Activated T-cell treated with anti-CD3 and anti-CD28 coated beads, Interleukin-2, amount 50 U/mL, for 72 hours (primary cell): ENCODE measurements around the gene HDHD5. TPM values are rescaled to one million over a fixed set of nuclear protein-coding genes. Genes with fewer than 3 reads are reported as not detected.
A peak's percentile ranks its signal among the peaks of the same experiment; 100 is the strongest.
"Not testable (repeated sequence)": the region's sequence is repeated elsewhere in the genome, so short reads cannot be mapped to it uniquely, and the experiment has no call there.

Experiments
- ATAC-seq, 2 donors: fragments of 150-1000 bp; cut with Tn5 transposase; replicated peaks in 1 of 2; 2 replicates each; pipeline ENCODE4 v1.10.0; 2021; ENCODE audit warnings: moderate library complexity in 2 of 2, mild to moderate bottlenecking in 1 of 2
- DNase-seq, 2 donors: peaks; one replicate each; pipeline ENCODE4 v3.0.0; 2021 to 2022; ENCODE audit warnings: mixed read lengths in 1 of 2
- H3K27ac Mint-ChIP-seq: one replicate; pipeline ENCODE4 v1.8.0; 2022; ENCODE audit warnings: mild to moderate bottlenecking, moderate library complexity, mixed read lengths
- H3K27me3 Mint-ChIP-seq: one replicate; pipeline ENCODE4 v1.8.0; 2022; ENCODE audit warnings: low read depth, mixed read lengths
- H3K36me3 Mint-ChIP-seq, 2 donors: one replicate each; pipeline ENCODE4 v1.8.0; 2022; ENCODE audit warnings: mixed read lengths in 2 of 2, mild to moderate bottlenecking in 1 of 2; ENCODE audit not compliant: insufficient read depth in 2 of 2
- H3K4me1 Mint-ChIP-seq: one replicate; pipeline ENCODE4 v1.8.0; 2022; ENCODE audit warnings: low read depth, mixed read lengths
- H3K4me3 Mint-ChIP-seq, 2 donors: one replicate each; pipeline ENCODE4 v1.8.0; 2022; ENCODE audit warnings: mild to moderate bottlenecking in 2 of 2, mixed read lengths in 2 of 2, moderate library complexity in 2 of 2
- H3K9me3 Mint-ChIP-seq, 2 donors: one replicate each; pipeline ENCODE4 v1.8.0; 2022; ENCODE audit warnings: mixed read lengths in 2 of 2
- total RNA-seq, 2 donors: library from RNA; stranded (reverse); gene quantifications; one replicate each; pipeline ENCODE4 v1.2.3, GENCODE V29; 2022

Gene HDHD5
- total RNA-seq, 2 donors from 2014 or later: 23.5 to 26.1 TPM

DNA sequence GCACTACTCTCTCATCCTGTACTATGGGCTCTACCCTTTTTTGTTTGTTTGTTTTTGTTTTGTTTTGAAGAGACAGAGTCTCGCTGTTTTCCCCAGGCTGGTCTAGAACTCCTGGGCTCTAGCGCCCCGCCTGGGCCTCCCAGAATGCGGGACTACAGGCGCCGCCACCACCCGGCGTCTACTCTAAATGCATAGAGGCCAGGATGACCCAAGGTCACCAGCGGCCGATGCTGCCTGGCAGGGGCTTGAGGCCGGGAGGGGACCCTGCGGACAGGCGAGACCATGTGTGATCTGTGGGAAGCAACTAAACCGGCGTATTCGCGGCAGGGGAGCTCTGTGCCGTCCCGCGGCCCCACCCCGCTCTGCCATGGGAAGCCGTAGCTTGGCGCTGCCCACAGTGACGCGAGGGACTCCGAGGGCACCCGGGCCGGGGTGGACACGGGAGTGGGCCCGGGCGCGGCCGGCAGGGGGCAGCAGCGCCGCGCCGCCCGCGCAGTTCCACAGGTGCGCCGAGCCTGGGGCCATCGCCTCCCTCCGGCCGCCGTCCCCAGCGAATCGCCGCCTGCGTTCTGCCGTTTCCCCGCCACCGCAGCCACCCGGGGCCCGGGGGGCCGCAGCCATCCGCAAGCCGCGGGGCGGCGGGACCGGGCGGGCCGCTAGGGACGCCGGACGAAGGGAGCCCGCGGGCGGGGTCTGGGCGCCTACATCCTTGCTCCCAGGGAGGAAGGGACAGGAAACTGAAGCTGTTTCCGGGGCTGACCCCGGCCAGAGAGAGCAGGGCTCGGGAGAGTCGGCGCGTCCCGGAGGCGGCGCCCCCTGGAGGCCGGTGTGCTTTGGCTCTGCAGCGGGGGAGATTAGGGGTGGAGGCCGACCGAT is 12.3 kb upstream of the HDHD5 start:
- H3K4me3 Mint-ChIP-seq: peak overlapping the region; percentile 76 to 90
- DNase-seq: peak; percentile 90 to 93
- ATAC-seq: peak; percentile 95 to 97
- no peaks in the 10 kb centered on the region for H3K9me3 Mint-ChIP-seq
- peaks cover 10% of the 10 kb centered on the region for H3K4me1 Mint-ChIP-seq
- H3K27ac Mint-ChIP-seq: peak overlapping the region; percentile 58
- no peaks in the 10 kb centered on the region for H3K36me3 Mint-ChIP-seq
- no peaks in the 10 kb centered on the region for H3K27me3 Mint-ChIP-seq

- no peak for DNase-seq
- Mint-ChIP-seq H3K4me3 (no peak overlapping the region), H3K36me3 (no peaks in the 10 kb centered on the region)
These were observed 8.4 kb upstream of the HDHD5 start for GRCh38 chr22:17167486-17167885.

GRCh38 chr22:17164392-17165024 is 5.4 kb upstream of the HDHD5 start:
- Mint-ChIP-seq H3K4me3 (no peak overlapping the region), H3K4me1 (peaks cover 6% of the 10 kb centered on the region), H3K9me3 (no peaks in the 10 kb centered on the region), H3K36me3 (peaks cover 0 to 3% of the 10 kb centered on the region in 2 donors), H3K27ac (no peak overlapping the region), H3K27me3 (no peaks in the 10 kb centered on the region)
- ATAC-seq: no peak
- no peak for DNase-seq

More at GRCh38 chr22:17167486-17167885, 8.4 kb upstream of the HDHD5 start:
- Mint-ChIP-seq H3K9me3 (no peaks in the 10 kb centered on the region), H3K4me1 (peaks cover 10% of the 10 kb centered on the region), H3K27ac (no peak overlapping the region), H3K27me3 (no peaks in the 10 kb centered on the region)
- no peak for ATAC-seq

GRCh38 chr22:17162731-17163130 is 3.7 kb upstream of the HDHD5 start:
- Mint-ChIP-seq H3K4me3 (no peak overlapping the region), H3K9me3 (no peaks in the 10 kb centered on the region), H3K27ac (no peak overlapping the region), H3K27me3 (no peaks in the 10 kb centered on the region), H3K4me1 (peaks cover 11% of the 10 kb centered on the region), H3K36me3 (peaks cover 0 to 3% of the 10 kb centered on the region in 2 donors)
- ATAC-seq: no peak
- no peak for DNase-seq

DNA sequence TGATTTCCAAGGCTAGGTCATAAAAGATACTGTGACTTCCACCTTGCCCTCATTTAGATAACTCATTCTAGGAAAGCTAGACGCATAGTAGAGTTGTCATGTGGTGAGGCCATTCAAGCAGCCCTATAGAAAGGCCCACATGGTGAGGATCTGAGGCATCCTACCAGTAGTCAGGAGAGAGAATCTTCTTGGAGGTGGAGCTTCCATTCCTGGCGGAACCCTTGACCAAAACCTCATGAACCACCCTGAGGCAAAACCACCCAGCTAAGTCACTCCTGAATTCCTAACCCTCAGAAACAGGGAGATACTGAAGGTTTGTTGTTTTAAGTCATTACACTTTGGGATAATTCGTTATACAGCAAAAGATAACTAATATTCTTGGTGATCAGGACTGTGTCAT is 2.9 kb upstream of the HDHD5 start:
- Mint-ChIP-seq H3K27me3 (no peaks in the 10 kb centered on the region), H3K27ac (no peak overlapping the region), H3K4me3 (no peak overlapping the region), H3K9me3 (no peaks in the 10 kb centered on the region), H3K4me1 (peaks cover 17% of the 10 kb centered on the region), H3K36me3 (peaks cover 0 to 3% of the 10 kb centered on the region in 2 donors)
- ATAC-seq (no peak), DNase-seq (no peak)

DNA sequence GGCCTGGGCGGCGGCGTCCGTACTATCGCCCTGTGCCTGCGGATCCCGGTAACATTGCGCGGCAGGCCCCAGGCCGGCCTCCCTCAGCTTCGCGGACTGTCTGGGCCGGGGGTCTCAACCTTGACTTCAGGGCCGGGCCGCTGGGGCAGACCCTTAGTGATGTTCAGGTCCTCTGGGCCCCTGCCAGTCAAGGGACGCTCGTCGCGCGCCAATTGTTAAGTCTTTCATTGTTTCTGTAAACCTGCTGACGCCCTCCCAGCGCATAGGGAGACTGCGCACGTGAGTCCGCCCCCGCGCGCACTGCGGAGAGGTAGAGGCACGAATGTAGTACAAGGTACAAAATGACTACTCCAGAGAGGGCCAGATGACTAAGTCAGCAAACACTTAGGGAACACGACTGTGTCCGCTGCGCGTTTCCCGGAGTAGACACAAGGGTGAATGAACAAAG is 451 bp upstream of the HDHD5 start:
- Mint-ChIP-seq H3K4me1 (peaks cover 40% of the 10 kb centered on the region), H3K27me3 (no peaks in the 10 kb centered on the region), H3K9me3 (no peaks in the 10 kb centered on the region), H3K27ac (peak overlapping the region; percentile 38), H3K4me3 (peak overlapping the region; percentile 88 to 91), H3K36me3 (peaks cover 0 to 3% of the 10 kb centered on the region in 2 donors)
- peak; percentile 59 to 67 for ATAC-seq
- DNase-seq: peak; percentile 72

DNA sequence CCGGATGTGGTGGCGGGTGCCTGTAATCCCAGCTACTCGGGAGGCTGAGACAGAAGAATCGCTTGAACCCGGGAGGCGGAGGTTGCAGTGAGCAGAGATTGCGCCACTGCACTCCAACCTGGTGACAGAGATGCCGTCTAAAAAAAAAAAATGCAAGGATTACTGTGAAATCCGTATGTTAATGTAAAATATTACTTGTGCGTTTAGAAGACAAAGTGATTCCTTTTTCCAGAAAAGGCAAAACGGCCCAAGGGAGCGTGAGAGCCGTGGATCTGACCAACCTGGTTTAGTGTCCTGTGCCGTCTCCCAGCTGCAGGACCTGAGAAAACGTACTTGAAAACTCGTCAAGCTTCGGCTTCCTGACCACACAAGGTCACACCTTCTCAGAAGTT is 905 bp downstream of the HDHD5 start:
- Mint-ChIP-seq H3K27me3 (no peaks in the 10 kb centered on the region), H3K9me3 (no peaks in the 10 kb centered on the region), H3K36me3 (peaks cover 0 to 3% of the 10 kb centered on the region in 2 donors), H3K27ac (peak overlapping the region; percentile 33), H3K4me1 (peaks cover 45% of the 10 kb centered on the region), H3K4me3 (peak overlapping the region; percentile 91 to 96)
- DNase-seq (no peak), ATAC-seq (no peak)

DNA sequence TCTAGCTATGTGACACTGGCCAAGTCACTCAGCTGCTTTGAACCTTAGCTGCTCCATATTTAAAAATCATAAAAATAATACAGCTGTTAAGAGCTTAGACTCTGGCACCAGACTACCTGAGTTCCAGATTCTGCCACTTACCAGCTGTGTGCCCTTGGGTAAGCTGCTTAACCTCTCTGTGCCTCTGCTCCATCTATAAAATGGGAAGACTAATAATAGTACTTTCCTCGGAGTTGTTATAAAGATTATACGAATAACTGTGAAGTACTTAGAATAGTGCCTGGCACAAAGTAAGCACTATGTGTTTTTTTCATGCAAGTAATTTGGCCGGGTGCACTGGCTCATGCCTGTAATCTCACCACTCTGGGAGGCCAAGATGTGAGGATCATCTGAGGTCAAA is 1.4 kb downstream of the HDHD5 start:
- peak overlapping the region; percentile 33 for H3K27ac Mint-ChIP-seq
- no peaks in the 10 kb centered on the region for H3K9me3 Mint-ChIP-seq
- H3K36me3 Mint-ChIP-seq: peaks cover 0 to 3% of the 10 kb centered on the region in 2 donors
- ATAC-seq: no peak
- H3K4me1 Mint-ChIP-seq: peaks cover 46% of the 10 kb centered on the region
- peak overlapping the region; percentile 91 to 96 for H3K4me3 Mint-ChIP-seq
- no peaks in the 10 kb centered on the region for H3K27me3 Mint-ChIP-seq
- DNase-seq: no peak

DNA sequence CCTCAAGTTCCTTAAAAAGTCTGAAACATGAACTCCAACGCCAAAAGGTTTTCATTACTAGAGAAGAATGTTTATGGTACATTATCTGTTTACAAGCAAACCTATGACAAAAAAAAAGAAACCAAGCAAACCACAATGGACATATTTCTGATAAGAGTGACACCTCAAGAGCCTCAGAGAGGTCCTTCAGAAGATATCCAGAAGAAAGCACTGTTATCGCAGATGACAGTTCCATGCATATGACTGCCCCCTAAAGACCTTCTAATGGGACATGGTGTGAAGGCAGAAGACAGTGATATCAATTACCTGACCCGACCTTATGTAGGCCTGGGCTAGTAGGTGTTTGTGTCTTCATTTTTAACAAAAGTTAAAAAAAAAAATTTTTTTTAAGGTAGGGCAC is 3.1 kb downstream of the HDHD5 start:
- Mint-ChIP-seq H3K4me3 (peak overlapping the region; percentile 18 to 43), H3K27ac (no peak overlapping the region), H3K27me3 (no peaks in the 10 kb centered on the region), H3K36me3 (peaks cover 0 to 3% of the 10 kb centered on the region in 2 donors), H3K9me3 (no peaks in the 10 kb centered on the region), H3K4me1 (peaks cover 52% of the 10 kb centered on the region)
- DNase-seq (no peak), ATAC-seq (no peak)

GRCh38 chr22:17152971-17153370 is 6.1 kb downstream of the HDHD5 start:
- ATAC-seq (no peak), DNase-seq (no peak)
- H3K9me3 Mint-ChIP-seq: no peaks in the 10 kb centered on the region
- no peak overlapping the region for H3K4me3 Mint-ChIP-seq
- H3K4me1 Mint-ChIP-seq: peaks cover 43% of the 10 kb centered on the region
- H3K27ac Mint-ChIP-seq: no peak overlapping the region
- no peaks in the 10 kb centered on the region for H3K27me3 Mint-ChIP-seq
- H3K36me3 Mint-ChIP-seq: no peaks in the 10 kb centered on the region

- H3K36me3 Mint-ChIP-seq: peaks cover 3 to 5% of the 10 kb centered on the region in 2 donors
- H3K9me3 Mint-ChIP-seq: no peaks in the 10 kb centered on the region
- no peak overlapping the region for H3K4me3 Mint-ChIP-seq
- ATAC-seq (no peak), DNase-seq (no peak)
- no peak overlapping the region for H3K27ac Mint-ChIP-seq
- peaks cover 37% of the 10 kb centered on the region for H3K4me1 Mint-ChIP-seq
- H3K27me3 Mint-ChIP-seq: no peaks in the 10 kb centered on the region
These were observed 6.7 kb downstream of the HDHD5 start for GRCh38 chr22:17152340-17152739.

- H3K36me3 Mint-ChIP-seq: peaks cover 5% of the 10 kb centered on the region in 2 donors
- no peak for ATAC-seq
- no peak overlapping the region for H3K4me3 Mint-ChIP-seq
- DNase-seq: no peak
- no peaks in the 10 kb centered on the region for H3K9me3 Mint-ChIP-seq
- peaks cover 11% of the 10 kb centered on the region for H3K4me1 Mint-ChIP-seq
- H3K27me3 Mint-ChIP-seq: no peaks in the 10 kb centered on the region
- H3K27ac Mint-ChIP-seq: no peak overlapping the region
These were observed 9.8 kb downstream of the HDHD5 start for GRCh38 chr22:17149076-17149815.

GRCh38 chr22:17147458-17147857 is 11.6 kb downstream of the HDHD5 start:
- not testable (repeated sequence) for H3K4me3 Mint-ChIP-seq, H3K27me3 Mint-ChIP-seq, H3K9me3 Mint-ChIP-seq, H3K27ac Mint-ChIP-seq, H3K36me3 Mint-ChIP-seq, H3K4me1 Mint-ChIP-seq, DNase-seq, ATAC-seq
